Endothelial cell of umbilical vein (primary cell): ENCODE results near the gene PET100. TPM values are rescaled to one million over a fixed set of nuclear protein-coding genes. Genes with fewer than 3 reads are reported as not detected.

Source experiments
- BruUV-seq: library from RNA; stranded (reverse); fragments of 400-500 nt; replicated peaks from 2 replicates; lab custom pipeline; 2021; lab: Mats Ljungman, UMichigan
- CTCF ChIA-PET: fragments of 300-600, 350-600 bp; sonication (Branson Sonifier 250); formaldehyde crosslinking; loops from one replicate; lab custom pipeline; 2021; ENCODE audit warnings: antibody characterized with exemption, inconsistent platforms; lab: Charles Lee
- POLR2A ChIA-PET: fragments of 300-600, 350-600 bp; sonication (Branson Sonifier 250); formaldehyde crosslinking; loops from one replicate; lab custom pipeline; 2021; ENCODE audit warnings: antibody characterized with exemption, inconsistent platforms; lab: Charles Lee
- DNase-seq: peaks from one replicate; pipeline ENCODE4 v3.0.0-alpha.2; 2011; ENCODE audit warnings: low read depth, low spot score
- FAIRE-seq: peaks from 2 replicates; lab custom pipeline; 2011; peaks lifted over from hg19 to GRCh38; lab: Jason Lieb, UNC
- H2AFZ ChIP-seq: 2 replicates; pipeline ENCODE4 v1.6.0; 2012; ENCODE audit warnings: low read depth, low read length, control low read depth, inconsistent platforms
- H3K27ac ChIP-seq: 2 replicates; pipeline ENCODE4 v1.5.1; 2011; ENCODE audit warnings: low read depth, mild to moderate bottlenecking, control low read depth, low read length, moderate library complexity; ENCODE audit not compliant: insufficient read depth
- H3K27me3 ChIP-seq, 2 experiments: 2 replicates each; pipeline versions ENCODE4 v1.6.0 to v1.6.1; 2011; ENCODE audit warnings: low read length in 2 of 2, mixed read lengths in 1 of 2; ENCODE audit not compliant: control insufficient read depth in 2 of 2, insufficient read depth in 2 of 2
- H3K36me3 ChIP-seq, 2 experiments: 2 replicates in 1 of 2; 3 replicates in 1 of 2; pipeline ENCODE4 v1.5.1; 2011; ENCODE audit warnings: low read length in 2 of 2, mild to moderate bottlenecking in 1 of 2, moderate library complexity in 1 of 2; ENCODE audit not compliant: control insufficient read depth in 2 of 2, insufficient read depth in 2 of 2; ENCODE audit errors: extremely low read depth in 1 of 2
- H3K4me1 ChIP-seq: 3 replicates; pipeline ENCODE4 v1.5.1; 2011; ENCODE audit warnings: mild to moderate bottlenecking, low read length; ENCODE audit not compliant: control insufficient read depth, insufficient read depth; ENCODE audit errors: extremely low read depth
- H3K4me2 ChIP-seq: 2 replicates; pipeline ENCODE4 v1.6.1; 2011; ENCODE audit warnings: low read length, control low read depth, mixed read lengths; ENCODE audit not compliant: insufficient read depth
- H3K4me3 ChIP-seq, 3 experiments: fragments of 200-600 bp in 1 of 3; sonication (generic), shearing (Covaris generic) in 1 of 3; replicated peaks in 1 of 3; 2 replicates each; pipeline ENCODE4 v1.5.1; 2011 to 2016; ENCODE audit warnings: control low read depth in 3 of 3, low read length in 3 of 3, mild to moderate bottlenecking in 2 of 3, inconsistent platforms in 1 of 3, low read depth in 1 of 3, moderate library complexity in 1 of 3; ENCODE audit not compliant: insufficient read depth in 1 of 3
- H3K79me2 ChIP-seq: 2 replicates; pipeline ENCODE4 v1.6.0; 2012; ENCODE audit warnings: low read length, inconsistent platforms; ENCODE audit not compliant: control insufficient read depth, insufficient read depth
- H3K9ac ChIP-seq: replicated peaks from 2 replicates; pipeline ENCODE3; 2011; ENCODE audit warnings: low read length, control low read depth; ENCODE audit not compliant: insufficient read depth; ENCODE audit errors: extremely low read depth
- H3K9me1 ChIP-seq: replicated peaks from 3 replicates; pipeline ENCODE4 v1.6.0; 2011; ENCODE audit warnings: mild to moderate bottlenecking, low read length; ENCODE audit not compliant: control insufficient read depth, insufficient read depth; ENCODE audit errors: extremely low read depth
- H3K9me3 ChIP-seq: replicated peaks from 2 replicates; pipeline ENCODE4 v1.5.1; 2012; ENCODE audit warnings: low read length, inconsistent platforms; ENCODE audit not compliant: control insufficient read depth, insufficient read depth
- H4K20me1 ChIP-seq: replicated peaks from 2 replicates; pipeline ENCODE3; 2011; ENCODE audit warnings: mild to moderate bottlenecking, low read length; ENCODE audit not compliant: control insufficient read depth, insufficient read depth; ENCODE audit errors: extremely low read depth
- CTCF ChIP-seq, 2 donors: IDR thresholded peaks; 1 replicate in 1 of 2; 2 replicates in 1 of 2; pipeline ENCODE4 v1.5.1; 2011; ENCODE audit warnings: low read length in 2 of 2, mild to moderate bottlenecking in 2 of 2, moderate library complexity in 2 of 2, control low read depth in 1 of 2, inconsistent platforms in 1 of 2, low read depth in 1 of 2; ENCODE audit not compliant: insufficient read depth in 1 of 2; ENCODE audit errors: extremely low read depth in 1 of 2
- EZH2 ChIP-seq: IDR thresholded peaks from 2 replicates; pipeline ENCODE4 v1.6.1; 2012; ENCODE audit warnings: borderline replicate concordance, low read depth, mild to moderate bottlenecking, moderate library complexity, low read length, inconsistent platforms; ENCODE audit not compliant: severe bottlenecking
- FOS ChIP-seq: IDR thresholded peaks from 2 replicates; pipeline ENCODE4 v1.6.1; 2011; ENCODE audit warnings: mild to moderate bottlenecking, low read length, moderate library complexity, borderline replicate concordance; ENCODE audit not compliant: insufficient read depth
- GATA2 ChIP-seq: IDR thresholded peaks from 2 replicates; pipeline ENCODE4 v1.7.0; 2011; ENCODE audit warnings: low read depth, mild to moderate bottlenecking, moderate library complexity, mixed read lengths, low read length; ENCODE audit not compliant: insufficient read length, insufficient read depth
- JUN ChIP-seq: IDR thresholded peaks from 2 replicates; pipeline ENCODE4 v1.6.1; 2011; ENCODE audit warnings: borderline replicate concordance, low read depth; ENCODE audit not compliant: insufficient read length, insufficient read depth
- MAX ChIP-seq: IDR thresholded peaks from 2 replicates; pipeline ENCODE4 v1.6.1; 2011; ENCODE audit not compliant: insufficient read depth, insufficient read length
- MYC ChIP-seq: IDR thresholded peaks from one replicate; pipeline ENCODE4 v1.6.1; 2011; ENCODE audit warnings: mild to moderate bottlenecking, low read depth, low read length
- POLR2A ChIP-seq: IDR thresholded peaks from 2 replicates; pipeline ENCODE4 v1.6.1; 2012; ENCODE audit warnings: low read depth, mild to moderate bottlenecking, control low read depth, low read length
- POLR2AphosphoS5 ChIP-seq: IDR thresholded peaks from 2 replicates; pipeline ENCODE4 v1.6.1; 2012; ENCODE audit warnings: low read depth, mild to moderate bottlenecking, control low read depth, low read length, moderate library complexity; ENCODE audit not compliant: insufficient read depth
- dilution Hi-C: fragments of 300-500 bp; cut with MboI; formaldehyde crosslinking; loops from one replicate; pipeline ENCODE4 v1.15.0; 2019; ENCODE audit warnings: low sequenced_read_pairs; ENCODE audit not compliant: extremely low pct_ligation_motif_present
- intact Hi-C: fragments of 100-400 bp; cut with micrococcal nuclease; formaldehyde crosslinking; loops from one replicate; pipeline ENCODE4 v1.10.0; 2022
- polyA plus RNA-seq, 4 experiments: library from polyadenylated mRNA; depleted of rRNA in 3 of 4; stranded (reverse) in 3 of 4; unstranded in 1 of 4; fragments of >200 nt; gene quantifications; 2 replicates each; pipeline versions ENCODE4 v1.2.1 to v1.2.3, GENCODE V29; 2011 to 2012; ENCODE audit warnings: missing spikeins in 1 of 4
- total RNA-seq: library from RNA; stranded (reverse); gene quantifications from 2 replicates; pipeline ENCODE4 v1.2.3, GENCODE V29; 2021

The PET100 gene
- total and polyA plus RNA-seq, 2 donors (not counting 3 experiments of a cell fraction or from before 2014, with no cell fraction given) = 55.0 to 172 TPM

DNA sequence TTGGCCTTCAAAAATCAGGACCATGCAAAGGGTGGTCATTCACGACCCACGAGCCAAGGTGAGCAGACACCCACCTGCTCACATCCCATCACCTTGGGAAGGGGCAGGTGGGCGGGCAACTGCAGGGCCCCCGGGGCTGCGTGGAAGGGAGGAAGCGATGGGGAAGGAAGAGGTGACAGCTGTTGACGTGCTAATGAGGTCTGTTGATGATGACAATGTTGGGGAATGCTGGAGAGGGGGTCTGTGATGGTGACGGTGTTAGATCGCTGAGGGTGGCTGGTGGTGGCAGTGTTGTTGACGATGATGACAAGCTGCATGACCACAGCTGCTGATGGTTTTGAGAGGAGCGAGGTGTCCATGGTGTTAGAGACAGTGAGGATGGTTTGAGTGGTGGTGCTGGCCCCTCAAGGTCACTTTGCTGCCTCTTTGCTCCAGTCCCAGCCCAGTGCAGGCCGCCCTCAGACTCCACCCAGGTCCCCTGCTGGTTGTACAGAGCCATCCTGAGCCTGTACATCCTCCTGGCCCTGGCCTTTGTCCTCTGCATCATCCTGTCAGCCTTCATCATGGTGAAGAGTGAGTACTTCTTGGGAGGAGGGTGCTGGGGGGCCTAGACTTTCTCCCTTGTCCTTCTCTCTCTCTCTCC is 48.2 kb downstream of the PET100 start:
- DNase-seq (no peak), FAIRE-seq (no peak)
- H3K27ac ChIP-seq = no peak overlapping the region
- intact Hi-C loops = no loop called here
- dilution Hi-C loops = no loop called here
- no peaks in the 10 kb centered on the region for H3K9me3 ChIP-seq
- H3K4me1 ChIP-seq = peaks cover 7% of the 10 kb centered on the region
- peaks cover 2 to 3% of the 10 kb centered on the region in 2 experiments for H3K27me3 ChIP-seq
- peaks cover 0 to 3% of the 10 kb centered on the region in 2 experiments for H3K36me3 ChIP-seq
- no peak overlapping the region for H2AFZ ChIP-seq
- ChIA-PET POLR2A (interaction anchor here (0.5 kb wide), 1 partner anchor 127 kb away, joined by 3 read pairs; no protein-coding TSS in a partner anchor), CTCF (interaction anchor here (0.6 to 1.7 kb wide), 3 partner anchors 109 to 324 kb away, joined by 3 to 18 read pairs (median 3); no protein-coding TSS in a partner anchor)
- no TSS peak for BruUV-seq
- peaks cover 20% of the 10 kb centered on the region for H3K79me2 ChIP-seq
- no peak overlapping the region for H3K4me2 ChIP-seq
- TF ChIP-seq EZH2 (no peak), JUN (no peak), POLR2AphosphoS5 (no peak), MAX (no peak), GATA2 (no peak), CTCF (IDR thresholded peaks at IDR 0.05; ENCODE audit: extremely low read depth in 1 of 2, insufficient read depth in 1 of 2, low read depth in 1 of 2, low read length in 2 of 2) (no peak), MYC (no peak), FOS (no peak), POLR2A (no peak)
- H3K9ac ChIP-seq = no peak overlapping the region
- H3K4me3 ChIP-seq = no peak overlapping the region
- no peaks in the 10 kb centered on the region for H4K20me1 ChIP-seq
- H3K9me1 ChIP-seq = no peaks in the 10 kb centered on the region
